Measurements from ENCODE around the gene RALGAPA2.
A peak's percentile ranks its signal among the peaks of the same experiment; 100 is the strongest.
"Not testable (repeated sequence)": the region's sequence is repeated elsewhere in the genome, so short reads cannot be mapped to it uniquely, and the experiment has no call there.

RALGAPA2 gene

GRCh38 chr20:20573797-20574196, 138.6 kb downstream of the RALGAPA2 start:
- DNase-seq (ENCODE audit: low spot score), result no peak

DNA sequence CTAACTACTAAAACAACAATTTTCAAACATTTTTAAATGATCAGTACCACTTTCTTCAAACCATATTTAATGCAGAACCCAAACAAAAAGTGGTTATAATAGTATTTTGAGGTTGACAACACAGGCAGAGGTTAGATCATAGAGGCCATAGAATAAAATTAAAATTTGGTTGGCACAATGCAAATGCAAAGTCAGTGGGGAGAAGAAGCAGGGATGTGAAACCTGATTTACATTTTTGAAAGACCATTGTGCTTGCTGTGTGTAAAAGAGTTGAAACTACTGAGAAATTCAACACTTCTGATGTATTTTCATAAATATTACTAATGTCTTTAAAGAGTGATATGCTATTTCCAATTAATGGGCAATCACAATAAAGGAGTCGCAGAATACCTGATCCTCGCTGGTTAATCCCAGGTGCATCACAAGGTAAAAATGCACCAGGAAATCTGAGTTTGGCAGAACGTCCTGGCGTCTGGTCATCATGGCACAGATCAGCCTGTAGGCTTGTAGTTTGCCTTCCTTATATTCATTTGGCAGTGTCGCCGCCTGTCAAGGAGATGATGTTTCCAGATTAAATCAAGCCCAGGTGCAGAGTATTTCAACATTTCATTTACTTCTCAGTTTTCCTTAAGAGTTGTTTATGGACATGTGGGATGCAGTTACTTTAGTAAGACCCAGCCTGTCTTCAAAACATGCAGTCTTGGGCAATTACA, 141.2 kb downstream of the RALGAPA2 start:
- no peak for DNase-seq (ENCODE audit: low spot score)

DNA sequence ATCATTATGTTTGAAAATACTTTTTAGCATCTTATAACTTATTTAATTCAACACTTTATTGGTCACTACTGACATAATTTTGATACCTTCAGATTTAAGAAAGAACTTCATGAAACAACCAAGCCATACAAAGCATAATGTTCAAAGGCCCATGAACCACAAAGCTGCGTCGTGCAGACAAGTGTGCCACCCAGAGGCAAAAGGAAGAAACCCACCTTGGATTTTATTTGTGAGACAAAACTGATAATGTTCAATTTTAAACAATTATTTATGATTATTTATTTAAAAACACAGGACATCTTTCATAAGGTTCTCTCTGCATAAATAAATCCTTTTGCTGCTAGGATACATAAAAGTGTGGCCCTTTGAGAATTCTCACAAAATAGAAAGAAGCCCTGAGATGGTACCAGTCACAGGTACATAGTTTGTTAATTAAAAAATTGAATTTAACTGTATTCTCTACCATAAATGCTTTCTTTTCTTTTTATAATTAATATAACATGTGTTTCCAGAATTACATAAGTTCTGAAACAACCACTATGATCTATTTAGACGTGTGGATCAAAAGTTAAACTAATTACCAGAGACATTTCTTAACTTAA, 143.7 kb downstream of the RALGAPA2 start:
- peak; percentile 13 for DNase-seq (ENCODE audit: low spot score)

GRCh38 chr20:20567712-20568111, 144.7 kb downstream of the RALGAPA2 start:
- DNase-seq (ENCODE audit: low spot score), result no peak

GRCh38 chr20:20566516-20566915, 145.9 kb downstream of the RALGAPA2 start:
- no peak for DNase-seq (ENCODE audit: low spot score)

- no peak for DNase-seq (ENCODE audit: low spot score)
Observed at GRCh38 chr20:20564279-20564678, 148.2 kb downstream of the RALGAPA2 start.

- no peak for DNase-seq (ENCODE audit: low spot score)
Observed at GRCh38 chr20:20562507-20562906, 149.9 kb downstream of the RALGAPA2 start.

DNA sequence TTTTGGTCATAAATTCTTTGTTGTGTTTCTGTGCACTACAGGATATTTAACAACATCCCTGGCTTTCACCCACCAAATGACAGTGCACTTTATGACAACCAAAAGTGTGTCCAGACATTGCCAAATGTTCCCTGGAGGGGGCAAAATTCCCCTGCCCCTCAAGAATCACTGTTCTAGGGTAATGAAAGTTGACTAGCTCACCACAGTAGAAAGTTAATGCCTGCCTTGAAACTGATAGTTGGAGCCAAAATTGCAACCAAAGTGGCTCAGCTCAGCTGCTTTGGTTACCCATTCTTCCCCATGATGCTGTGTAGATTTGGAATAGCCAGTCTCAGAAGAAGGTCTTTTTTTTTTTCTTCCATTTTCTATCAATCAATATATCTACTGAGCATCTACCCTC, 150.6 kb downstream of the RALGAPA2 start:
- DNase-seq (ENCODE audit: low spot score), result no peak

GRCh38 chr20:20561172-20561571, 151.3 kb downstream of the RALGAPA2 start:
- DNase-seq (ENCODE audit: low spot score), result no peak

DNA sequence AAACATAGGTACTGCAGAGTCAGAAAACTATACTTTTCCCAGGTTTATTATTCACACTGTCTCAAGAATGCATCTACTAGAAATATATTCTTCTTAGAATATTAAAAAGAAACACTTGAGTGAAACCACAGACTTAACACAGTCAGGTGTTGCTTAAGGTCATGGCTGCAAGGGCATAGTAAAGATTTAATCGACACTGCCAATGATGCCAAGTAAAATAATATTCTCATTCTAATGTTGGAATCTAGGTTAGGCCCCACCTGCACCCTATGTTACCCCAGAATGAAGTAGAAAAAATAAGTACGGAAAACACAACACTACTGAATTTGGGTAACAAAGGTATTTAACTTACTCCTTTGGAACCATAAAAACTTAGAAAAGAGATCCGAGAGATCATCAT, 155.0 kb downstream of the RALGAPA2 start:
- DNase-seq (ENCODE audit: low spot score), result no peak

GRCh38 chr20:20555838-20556237, 156.6 kb downstream of the RALGAPA2 start:
- no peak for DNase-seq (ENCODE audit: low spot score)

- no peak for DNase-seq (ENCODE audit: low spot score)
Observed at GRCh38 chr20:20554951-20555350, 157.5 kb downstream of the RALGAPA2 start.

- no peak for DNase-seq (ENCODE audit: low spot score)
Observed at GRCh38 chr20:20553541-20553940, 158.9 kb downstream of the RALGAPA2 start.

DNA sequence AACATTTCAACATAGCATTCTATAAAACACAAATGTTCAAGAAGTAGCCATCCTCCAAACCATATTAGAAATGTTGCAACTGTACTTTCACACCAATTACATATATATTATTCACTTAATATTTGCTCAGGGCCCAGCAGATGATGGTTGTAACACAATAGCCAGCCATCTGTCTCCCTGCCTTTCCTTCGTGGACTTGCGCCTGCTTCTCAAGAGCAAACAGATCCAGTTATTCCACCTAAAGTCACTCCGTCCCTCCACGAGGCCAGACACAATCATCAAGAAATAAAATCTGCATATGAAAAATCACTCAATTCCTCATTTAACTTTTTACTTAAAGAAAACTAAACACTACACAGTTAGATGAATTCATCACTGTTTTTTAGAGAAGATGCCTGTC, 160.4 kb downstream of the RALGAPA2 start:
- DNase-seq (ENCODE audit: low spot score), result no peak

GRCh38 chr20:20551409-20551808, 161.0 kb downstream of the RALGAPA2 start:
- DNase-seq (ENCODE audit: low spot score), result no peak

- no peak for DNase-seq (ENCODE audit: low spot score)
Observed at GRCh38 chr20:20549704-20550103, 162.7 kb downstream of the RALGAPA2 start.

GRCh38 chr20:20549267-20549612, 163.2 kb downstream of the RALGAPA2 start:
- no peak for DNase-seq (ENCODE audit: low spot score)

DNA sequence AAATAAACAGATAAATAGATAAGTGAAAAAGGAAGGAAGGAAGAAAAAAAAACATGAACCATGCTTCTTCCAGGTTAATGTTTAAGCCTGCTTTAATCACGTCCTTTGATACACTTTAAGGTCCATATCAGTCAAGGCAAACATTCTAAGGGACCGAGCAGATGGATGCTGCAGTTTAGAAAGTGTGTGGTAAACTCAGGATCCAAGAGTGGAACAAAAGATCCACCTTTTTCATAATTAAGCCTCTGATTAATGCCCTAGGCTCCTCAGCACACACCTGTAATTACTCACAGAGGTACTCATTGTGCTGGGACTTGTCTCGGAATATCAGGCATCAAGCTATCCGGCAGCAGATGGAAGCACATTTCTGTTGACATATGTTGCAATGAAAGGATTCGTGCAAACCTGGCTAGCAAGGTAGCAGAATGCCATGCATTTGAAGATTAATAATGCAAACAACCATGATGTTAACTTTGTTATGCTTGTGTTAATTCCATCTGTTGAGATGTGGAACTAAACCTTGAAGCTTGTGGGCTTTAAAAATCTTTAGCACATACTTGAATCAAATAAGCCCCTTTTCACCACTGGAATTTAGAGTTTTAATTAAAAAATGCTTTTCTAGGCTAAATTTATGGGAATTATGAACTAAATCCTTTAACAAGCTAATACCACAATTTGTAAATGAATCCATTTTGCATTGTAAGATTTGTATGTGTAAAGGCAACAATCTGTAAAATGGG, 163.7 kb downstream of the RALGAPA2 start:
- no peak for DNase-seq (ENCODE audit: low spot score)

DNA sequence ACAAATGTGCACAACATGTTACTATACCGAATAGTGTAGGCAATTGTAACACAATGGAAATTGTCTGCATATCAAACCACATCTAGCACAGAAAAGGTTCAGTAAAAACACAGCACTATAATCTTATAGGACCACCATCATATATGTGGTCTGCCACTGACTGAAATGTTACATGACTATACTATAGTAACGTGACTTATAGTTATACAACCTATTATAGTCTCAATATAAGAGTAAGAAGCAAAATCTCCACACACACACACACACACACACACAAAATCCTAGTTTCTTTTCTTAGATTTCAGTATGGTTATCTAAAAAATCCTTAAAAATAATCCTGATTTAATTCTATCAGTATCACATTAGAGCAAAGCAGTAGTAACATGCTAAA, 164.6 kb downstream of the RALGAPA2 start:
- no peak for DNase-seq (ENCODE audit: low spot score)

GRCh38 chr20:20547221-20547875, 165.1 kb downstream of the RALGAPA2 start:
- no peak for DNase-seq (ENCODE audit: low spot score)

DNA sequence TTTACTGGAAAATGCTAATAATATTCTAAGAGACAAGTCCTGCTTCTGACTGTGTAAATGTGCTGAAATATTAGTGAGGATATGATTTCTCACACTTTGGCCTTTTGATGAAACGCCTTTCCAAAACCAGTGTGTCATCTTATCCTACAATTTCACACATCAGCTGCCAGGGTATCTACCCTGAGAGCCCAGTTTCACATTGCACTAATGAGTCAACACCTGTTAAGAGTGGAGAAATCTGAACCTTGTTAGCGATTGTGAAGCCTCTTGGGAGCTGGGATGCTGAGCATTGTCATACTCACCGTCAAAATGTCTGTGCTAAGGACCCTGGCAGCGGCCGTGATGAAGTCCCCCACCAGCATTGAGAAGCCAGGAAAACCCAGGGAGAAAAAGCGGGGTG, 166.0 kb downstream of the RALGAPA2 start:
- no peak for DNase-seq (ENCODE audit: low spot score)

GRCh38 chr20:20543348-20543747, 169.1 kb downstream of the RALGAPA2 start:
- DNase-seq (ENCODE audit: low spot score), result not testable (repeated sequence)
